HAP-1 (cell line): ENCODE measurements around the gene MICU2.

Source experiments
- DNase-seq, 2 experiments: peaks; one replicate each; pipeline ENCODE4 v3.0.0-alpha.2; 2016 to 2020; ENCODE audit warnings: low spot score in 2 of 2
- H3K27me3 ChIP-seq: fragments of 250-450 bp; sonication (Bioruptor Pico); 2 replicates; pipeline ENCODE4 v1.5.1; 2020; ENCODE audit warnings: low read depth, mild to moderate bottlenecking, moderate library complexity
- H3K36me3 ChIP-seq: fragments of 250-450 bp; sonication (Bioruptor Pico); replicated peaks from 2 replicates; pipeline ENCODE4 v1.5.1; 2020; ENCODE audit warnings: mild to moderate bottlenecking
- H3K4me1 ChIP-seq: fragments of 250-450 bp; sonication (Bioruptor Pico); 2 replicates; pipeline ENCODE4 v1.5.1; 2020; ENCODE audit warnings: mild to moderate bottlenecking
- H3K4me3 ChIP-seq: fragments of 250-450 bp; sonication (Bioruptor Pico); 2 replicates; pipeline ENCODE4 v1.5.1; 2020; ENCODE audit warnings: mild to moderate bottlenecking, moderate library complexity
- H3K9me3 ChIP-seq: fragments of 250-450 bp; sonication (Bioruptor Pico); 2 replicates; pipeline ENCODE4 v1.5.1; 2020; ENCODE audit warnings: mild to moderate bottlenecking, moderate library complexity
- in situ Hi-C: fragments of 300-500 bp; cut with MboI; formaldehyde crosslinking; loops from 3 replicates; pipeline ENCODE4 v1.14.3; 2020; ENCODE audit warnings: low sequenced_read_pairs, inconsistent platforms, mixed read lengths

The MICU2 gene

GRCh38 chr13:21478881-21479808, 124.8 kb downstream of the MICU2 start:
- peak; percentile 65 to 85 for DNase-seq
- in situ Hi-C loops: loop anchor here (5.0 to 25.0 kb wide), 2 partner anchors 182 to 367 kb away; no protein-coding TSS in a partner anchor
- H3K27me3 ChIP-seq: no peaks in the 10 kb centered on the region
- H3K4me1 ChIP-seq: peaks cover 3% of the 10 kb centered on the region
- H3K36me3 ChIP-seq: no peaks in the 10 kb centered on the region
- H3K4me3 ChIP-seq: no peak overlapping the region
- no peaks in the 10 kb centered on the region for H3K9me3 ChIP-seq

GRCh38 chr13:21476893-21477472, 127.0 kb downstream of the MICU2 start:
- Histone ChIP-seq H3K4me3 (peak overlapping the region; percentile 30), H3K36me3 (no peaks in the 10 kb centered on the region), H3K4me1 (peaks cover 3% of the 10 kb centered on the region), H3K9me3 (no peaks in the 10 kb centered on the region), H3K27me3 (no peaks in the 10 kb centered on the region)
- peak; percentile 74 to 93 for DNase-seq
- in situ Hi-C loops: loop anchor here (5.0 to 25.0 kb wide), 2 partner anchors 180 to 365 kb away; no protein-coding TSS in a partner anchor

- no peak for DNase-seq
- in situ Hi-C loops: loop anchor here (5.0 to 25.0 kb wide), 2 partner anchors 178 to 363 kb away; no protein-coding TSS in a partner anchor
- no peaks in the 10 kb centered on the region for H3K27me3 ChIP-seq
These were observed 128.9 kb downstream of the MICU2 start for GRCh38 chr13:21475115-21475514.

GRCh38 chr13:21470785-21471184, 133.2 kb downstream of the MICU2 start:
- Histone ChIP-seq H3K9me3 (peaks cover 6% of the 10 kb centered on the region; the same call in 1 of the 2 replicates), H3K27me3 (no peaks in the 10 kb centered on the region), H3K4me3 (no peak overlapping the region), H3K4me1 (no peaks in the 10 kb centered on the region), H3K36me3 (no peaks in the 10 kb centered on the region)
- no peak for DNase-seq
- in situ Hi-C loops: no loop called here

More at GRCh38 chr13:21475115-21475514, 128.9 kb downstream of the MICU2 start:
- Histone ChIP-seq H3K36me3 (no peaks in the 10 kb centered on the region), H3K4me1 (peaks cover 3% of the 10 kb centered on the region), H3K4me3 (no peak overlapping the region), H3K9me3 (peaks cover 6% of the 10 kb centered on the region; the same call in 1 of the 2 replicates)

GRCh38 chr13:21466527-21466926, 137.4 kb downstream of the MICU2 start:
- in situ Hi-C loops: no loop called here

GRCh38 chr13:21465710-21466160, 138.2 kb downstream of the MICU2 start:
- in situ Hi-C loops: no loop called here

More at GRCh38 chr13:21466527-21466926, 137.4 kb downstream of the MICU2 start:
- Histone ChIP-seq H3K4me3 (no peak overlapping the region), H3K36me3 (no peaks in the 10 kb centered on the region), H3K27me3 (no peaks in the 10 kb centered on the region), H3K4me1 (no peaks in the 10 kb centered on the region), H3K9me3 (peaks cover 6% of the 10 kb centered on the region; the same call in 1 of the 2 replicates)
- no peak for DNase-seq

GRCh38 chr13:21463424-21463823, 140.5 kb downstream of the MICU2 start:
- H3K4me1 ChIP-seq: peaks cover 4% of the 10 kb centered on the region; the same call in 1 of the 2 replicates
- in situ Hi-C loops: no loop called here
- no peaks in the 10 kb centered on the region for H3K27me3 ChIP-seq
- H3K9me3 ChIP-seq: no peaks in the 10 kb centered on the region
- no peaks in the 10 kb centered on the region for H3K36me3 ChIP-seq
- no peak overlapping the region for H3K4me3 ChIP-seq
- DNase-seq: no peak

More at GRCh38 chr13:21465710-21466160, 138.2 kb downstream of the MICU2 start:
- Histone ChIP-seq H3K4me3 (no peak overlapping the region), H3K9me3 (peaks cover 4% of the 10 kb centered on the region; the same call in 1 of the 2 replicates), H3K36me3 (no peaks in the 10 kb centered on the region), H3K4me1 (no peaks in the 10 kb centered on the region), H3K27me3 (no peaks in the 10 kb centered on the region)
- DNase-seq: no peak

GRCh38 chr13:21461131-21461530, 142.8 kb downstream of the MICU2 start:
- Histone ChIP-seq H3K9me3 (no peaks in the 10 kb centered on the region), H3K4me3 (no peak overlapping the region), H3K27me3 (no peaks in the 10 kb centered on the region), H3K4me1 (peaks cover 11% of the 10 kb centered on the region), H3K36me3 (no peaks in the 10 kb centered on the region)
- DNase-seq: no peak
- in situ Hi-C loops: no loop called here

- no peaks in the 10 kb centered on the region for H3K27me3 ChIP-seq
These were observed 144.9 kb downstream of the MICU2 start, which contains the start of gene ZDHHC20 for GRCh38 chr13:21458813-21459701. ZDHHC20 (minus strand) TSS chr13:21459303; CDS start chr13:21459171, 132 bp downstream.

GRCh38 chr13:21458451-21458812, 145.5 kb downstream of the MICU2 start:
- in situ Hi-C loops: no loop called here
- DNase-seq: peak; percentile 55 to 76

More at GRCh38 chr13:21458813-21459701, 144.9 kb downstream of the MICU2 start, which contains the start of gene ZDHHC20:
- Histone ChIP-seq H3K36me3 (no peaks in the 10 kb centered on the region), H3K4me1 (peaks cover 11% of the 10 kb centered on the region), H3K9me3 (peaks cover 2% of the 10 kb centered on the region), H3K4me3 (peak within 1 kb of the TSS; percentile 85)
- in situ Hi-C loops: no loop called here
- peak; percentile 79 to 94 for DNase-seq

GRCh38 chr13:21453387-21454081, 150.4 kb downstream of the MICU2 start:
- no peak for DNase-seq
- Histone ChIP-seq H3K4me1 (peaks cover 7% of the 10 kb centered on the region), H3K27me3 (no peaks in the 10 kb centered on the region), H3K4me3 (no peak overlapping the region), H3K36me3 (no peaks in the 10 kb centered on the region), H3K9me3 (peaks cover 2% of the 10 kb centered on the region)
- in situ Hi-C loops: no loop called here

More at GRCh38 chr13:21458451-21458812, 145.5 kb downstream of the MICU2 start:
- H3K9me3 ChIP-seq: peaks cover 2% of the 10 kb centered on the region
- H3K4me1 ChIP-seq: peaks cover 11% of the 10 kb centered on the region
- peak overlapping the region; percentile 85 for H3K4me3 ChIP-seq
- no peaks in the 10 kb centered on the region for H3K27me3 ChIP-seq
- H3K36me3 ChIP-seq: no peaks in the 10 kb centered on the region

GRCh38 chr13:21450936-21451335, 153.0 kb downstream of the MICU2 start:
- no peaks in the 10 kb centered on the region for H3K4me1 ChIP-seq
- in situ Hi-C loops: no loop called here
- H3K9me3 ChIP-seq: peaks cover 2% of the 10 kb centered on the region
- no peaks in the 10 kb centered on the region for H3K36me3 ChIP-seq
- H3K4me3 ChIP-seq: no peak overlapping the region
- H3K27me3 ChIP-seq: no peaks in the 10 kb centered on the region
- no peak for DNase-seq
